IMR-90 (cell line): ENCODE data around the gene MYORG.

Experiments used
- BHLHE40 ChIP-seq: fragments of 150-350 bp; IDR thresholded peaks from 2 replicates; pipeline ENCODE4 v1.6.1; 2016; ENCODE audit warnings: mild to moderate bottlenecking, low read depth, low read length
- CEBPB ChIP-seq: IDR thresholded peaks from 2 replicates; pipeline ENCODE4 v1.6.1; 2012; ENCODE audit warnings: low read depth, low read length, improper control_type of control experiment
- CHD1 ChIP-seq: IDR thresholded peaks from 2 replicates; pipeline ENCODE4 v1.6.1; 2012; ENCODE audit warnings: low read depth, low read length, improper control_type of control experiment
- CTCF ChIP-seq: conservative IDR thresholded peaks from 2 replicates; pipeline ENCODE4 v1.5.1; 2012; ENCODE audit warnings: mild to moderate bottlenecking, low read depth, low read length, improper control_type of control experiment
- ELK1 ChIP-seq: fragments of 150-350 bp; IDR thresholded peaks from 2 replicates; pipeline ENCODE4 v1.6.1; 2016; ENCODE audit warnings: low read depth, mild to moderate bottlenecking, low read length, moderate library complexity, borderline replicate concordance
- MXI1 ChIP-seq: IDR thresholded peaks from 2 replicates; pipeline ENCODE4 v1.6.1; 2012; ENCODE audit warnings: low read depth, mild to moderate bottlenecking, low read length, moderate library complexity, borderline replicate concordance
- NFE2L2 ChIP-seq: fragments of 150-350 bp; IDR thresholded peaks from 2 replicates; pipeline ENCODE4 v1.6.1; 2016; ENCODE audit warnings: low read depth, mild to moderate bottlenecking, low read length
- POLR2A ChIP-seq: IDR thresholded peaks from 2 replicates; pipeline ENCODE4 v1.6.1; 2012; ENCODE audit warnings: mild to moderate bottlenecking, low read depth, low read length
- RAD21 ChIP-seq: IDR thresholded peaks from 2 replicates; pipeline ENCODE4 v1.6.1; 2012; ENCODE audit warnings: low read length, improper control_type of control experiment
- RCOR1 ChIP-seq: IDR thresholded peaks from 2 replicates; pipeline ENCODE4 v1.6.1; 2012; ENCODE audit warnings: mild to moderate bottlenecking, low read length, improper control_type of control experiment; ENCODE audit not compliant: insufficient replicate concordance
- SMC3 ChIP-seq: fragments of 150-350 bp; IDR thresholded peaks from 2 replicates; pipeline ENCODE4 v1.6.1; 2016; ENCODE audit warnings: low read depth, mild to moderate bottlenecking, antibody characterized with exemption, low read length, moderate library complexity
- TF ChIP-seq, protein P1 (sequence below): fragments of 150-350 bp; IDR thresholded peaks from 2 replicates; pipeline ENCODE4 v1.6.1; 2017; ENCODE audit warnings: mild to moderate bottlenecking, antibody characterized with exemption, low read length, low read depth

DNA sequence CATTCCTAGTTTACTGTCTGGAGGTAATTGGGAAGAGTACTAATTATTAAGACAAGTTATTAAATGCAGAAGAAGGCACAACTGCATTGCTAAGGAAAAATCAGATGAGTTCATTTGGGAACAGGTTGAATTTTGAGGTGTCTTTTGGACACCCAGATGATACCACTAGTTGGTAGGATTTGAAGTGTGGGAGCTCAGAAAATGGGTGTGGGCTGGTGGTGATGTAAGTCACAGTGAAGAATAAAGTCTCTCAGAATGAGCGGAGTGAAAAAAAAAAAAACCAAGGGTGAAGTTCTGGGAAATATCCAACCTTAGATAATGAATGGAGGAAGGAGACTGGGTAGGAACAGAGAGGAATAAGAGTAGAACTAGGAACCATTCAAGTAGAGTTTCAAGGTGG, 35.6 kb upstream of the MYORG start:
- TF ChIP-seq CTCF (no peak), POLR2A (no peak), MXI1 (no peak), SMC3 (no peak), NFE2L2 (no peak), CEBPB (no peak), BHLHE40 (no peak), RCOR1 (no peak), CHD1 (no peak), RAD21 (no peak), ELK1 (no peak)
- TF ChIP-seq, protein P1, sequence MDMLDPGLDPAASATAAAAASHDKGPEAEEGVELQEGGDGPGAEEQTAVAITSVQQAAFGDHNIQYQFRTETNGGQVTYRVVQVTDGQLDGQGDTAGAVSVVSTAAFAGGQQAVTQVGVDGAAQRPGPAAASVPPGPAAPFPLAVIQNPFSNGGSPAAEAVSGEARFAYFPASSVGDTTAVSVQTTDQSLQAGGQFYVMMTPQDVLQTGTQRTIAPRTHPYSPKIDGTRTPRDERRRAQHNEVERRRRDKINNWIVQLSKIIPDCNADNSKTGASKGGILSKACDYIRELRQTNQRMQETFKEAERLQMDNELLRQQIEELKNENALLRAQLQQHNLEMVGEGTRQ = no peak
